ENCODE data around the gene YDJC.

YDJC gene

GRCh38 chr22:21657360-21658032, 27.7 kb upstream of the YDJC start:
- TF ChIP-seq CTCF (IDR thresholded peaks at IDR 0.05): peak; percentile 57
- TF ChIP-seq ZFX (IDR thresholded peaks at IDR 0.05; ENCODE audit: borderline replicate concordance): no peak

GRCh38 chr22:21657020-21657359, 27.2 kb upstream of the YDJC start:
- TF ChIP-seq ZFX (IDR thresholded peaks at IDR 0.05; ENCODE audit: borderline replicate concordance): no peak
- peak overlapping the region; percentile 80 for H3K27ac ChIP-seq

More at GRCh38 chr22:21657360-21658032, 27.7 kb upstream of the YDJC start:
- H3K27ac ChIP-seq: peak overlapping the region; percentile 80

- H3K27ac ChIP-seq: peak overlapping the region; percentile 79
- TF ChIP-seq CTCF (IDR thresholded peaks at IDR 0.05) (no peak), ZFX (IDR thresholded peaks at IDR 0.05; ENCODE audit: borderline replicate concordance) (no peak)
Measured at GRCh38 chr22:21652547-21653545, 23.0 kb upstream of the YDJC start.

GRCh38 chr22:21652010-21652546, 22.3 kb upstream of the YDJC start:
- peak overlapping the region; percentile 79 for H3K27ac ChIP-seq
- no peak for TF ChIP-seq CTCF (IDR thresholded peaks at IDR 0.05)
- no peak for TF ChIP-seq ZFX (IDR thresholded peaks at IDR 0.05; ENCODE audit: borderline replicate concordance)

- TF ChIP-seq ZFX (IDR thresholded peaks at IDR 0.05; ENCODE audit: borderline replicate concordance): no peak
- no peak for TF ChIP-seq CTCF (IDR thresholded peaks at IDR 0.05)
- H3K27ac ChIP-seq: peak overlapping the region; percentile 79
Measured at GRCh38 chr22:21651521-21652009, 21.7 kb upstream of the YDJC start.

- TF ChIP-seq CTCF (IDR thresholded peaks at IDR 0.05): no peak
- no peak for TF ChIP-seq ZFX (IDR thresholded peaks at IDR 0.05; ENCODE audit: borderline replicate concordance)
- H3K27ac ChIP-seq: peak overlapping the region; percentile 79
Measured at GRCh38 chr22:21650823-21651520, 21.1 kb upstream of the YDJC start.

GRCh38 chr22:21650280-21650679, 20.5 kb upstream of the YDJC start:
- peak overlapping the region; percentile 79; the same call in 1 of the 2 replicates for H3K27ac ChIP-seq
- TF ChIP-seq ZFX (IDR thresholded peaks at IDR 0.05; ENCODE audit: borderline replicate concordance) (no peak), CTCF (IDR thresholded peaks at IDR 0.05) (no peak)

Data from 22Rv1 (cell line).